GM21576 (cell line): Measurements from ENCODE around the gene RBBP8.

ENCODE experiments used
- ATAC-seq: cut with Tn5 transposase; IDR thresholded peaks from one replicate; pipeline ENCODE4 v1.9.1; 2021; ENCODE audit warnings: mild to moderate bottlenecking, moderate library complexity; ENCODE audit not compliant: unreplicated experiment

RBBP8 gene

GRCh38 chr18:23059541-23060465 is 126.7 kb downstream of the RBBP8 start:
- ATAC-seq = no peak

- ATAC-seq = no peak
Observed at GRCh38 chr18:23062011-23062410, 128.9 kb downstream of the RBBP8 start.

- no peak for ATAC-seq
Observed at GRCh38 chr18:23063502-23063901, 130.4 kb downstream of the RBBP8 start.

DNA sequence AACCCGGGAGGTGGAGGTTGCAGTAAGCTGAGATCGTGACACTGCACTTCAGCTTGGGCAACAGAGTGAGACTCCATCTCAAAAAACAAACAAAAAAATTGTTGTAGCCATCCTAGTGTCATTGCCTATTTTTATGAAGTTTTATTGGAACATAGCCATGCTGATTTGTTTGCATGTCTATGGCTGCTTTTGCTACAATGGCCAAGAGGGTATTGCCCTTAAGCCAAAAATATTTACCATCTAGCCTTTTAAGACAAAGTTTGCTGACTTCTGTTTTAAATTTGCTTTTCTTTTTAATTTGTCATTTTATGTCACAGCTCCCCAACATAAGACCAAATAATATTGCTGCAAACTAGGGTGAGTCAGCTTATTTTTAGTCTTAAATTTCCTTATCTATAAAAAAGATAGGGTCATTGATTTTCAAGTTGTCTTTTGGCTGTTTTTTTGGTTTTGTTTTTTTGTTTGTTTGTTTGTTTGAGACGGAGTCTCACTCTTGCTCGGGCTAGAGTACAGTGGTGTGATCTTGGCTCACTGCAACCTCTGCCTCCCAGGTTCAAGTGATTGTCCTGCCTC is 132.2 kb downstream of the RBBP8 start:
- no peak for ATAC-seq

GRCh38 chr18:23066060-23066459 is 132.9 kb downstream of the RBBP8 start:
- no peak for ATAC-seq

GRCh38 chr18:23066504-23067039 is 133.4 kb downstream of the RBBP8 start:
- ATAC-seq = no peak

- ATAC-seq = no peak
Observed at GRCh38 chr18:23067236-23067635, 134.1 kb downstream of the RBBP8 start.

DNA sequence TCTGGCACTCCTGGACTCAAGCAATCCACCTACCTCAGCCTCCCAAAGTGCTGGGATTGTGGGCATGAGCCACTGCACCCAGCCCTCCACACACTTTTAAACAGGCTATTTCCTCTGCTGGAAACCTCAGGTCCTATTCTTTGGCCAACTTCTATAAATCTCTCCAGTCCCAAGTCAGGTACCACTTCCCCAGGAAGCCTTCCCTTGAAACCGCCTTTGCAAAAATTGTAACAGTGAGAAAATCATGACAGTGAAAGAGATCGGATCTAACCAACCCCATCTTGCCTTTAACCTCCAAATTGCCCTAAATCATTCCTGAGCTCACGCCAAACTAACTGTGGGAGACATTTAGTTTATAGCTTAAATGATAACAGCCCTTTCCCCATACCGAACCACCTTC is 134.9 kb downstream of the RBBP8 start:
- ATAC-seq = no peak

- ATAC-seq = no peak
Observed at GRCh38 chr18:23068570-23069310, 135.6 kb downstream of the RBBP8 start.

GRCh38 chr18:23069481-23069880 is 136.4 kb downstream of the RBBP8 start:
- no peak for ATAC-seq

DNA sequence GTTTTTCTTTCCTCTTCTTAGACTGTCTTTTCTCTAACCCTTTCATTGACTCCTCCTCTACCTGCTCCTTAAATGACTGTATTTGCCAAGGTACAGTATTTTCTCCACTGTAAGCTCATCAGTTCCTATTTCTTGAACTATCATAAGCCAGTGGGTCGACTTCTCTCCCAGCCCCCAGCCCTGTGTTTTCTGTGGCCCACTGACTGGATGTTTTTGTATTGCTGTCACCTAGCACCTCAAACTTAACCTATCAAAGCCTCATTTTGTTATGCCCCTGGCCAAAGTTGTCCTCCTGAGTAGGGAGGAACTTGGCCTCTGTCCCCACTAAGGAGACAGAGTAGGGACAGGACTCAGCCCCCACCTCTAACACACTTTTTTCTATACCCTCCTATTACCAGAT is 136.8 kb downstream of the RBBP8 start:
- no peak for ATAC-seq

- peak; percentile 94 for ATAC-seq
Observed at GRCh38 chr18:23071285-23071684, 138.2 kb downstream of the RBBP8 start.

DNA sequence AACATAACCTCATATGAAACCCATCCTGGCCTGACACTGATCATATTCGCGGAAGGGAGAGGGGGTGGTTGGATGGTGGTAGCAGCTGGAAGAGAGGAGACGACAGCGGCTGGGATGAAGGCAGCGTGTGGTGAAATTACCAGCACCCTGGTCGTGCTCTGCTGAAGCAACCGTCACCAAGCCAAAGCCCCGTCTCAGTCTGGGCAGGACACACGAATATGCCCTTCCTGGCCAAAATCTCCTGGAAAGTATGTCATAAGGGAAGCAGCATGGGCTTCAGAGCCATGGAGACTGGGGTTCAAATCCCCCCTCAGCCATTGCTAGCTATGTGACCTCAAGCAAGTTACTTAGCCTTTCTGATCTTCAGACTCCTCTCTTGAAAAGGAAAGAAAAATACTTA is 139.0 kb downstream of the RBBP8 start:
- no peak for ATAC-seq

DNA sequence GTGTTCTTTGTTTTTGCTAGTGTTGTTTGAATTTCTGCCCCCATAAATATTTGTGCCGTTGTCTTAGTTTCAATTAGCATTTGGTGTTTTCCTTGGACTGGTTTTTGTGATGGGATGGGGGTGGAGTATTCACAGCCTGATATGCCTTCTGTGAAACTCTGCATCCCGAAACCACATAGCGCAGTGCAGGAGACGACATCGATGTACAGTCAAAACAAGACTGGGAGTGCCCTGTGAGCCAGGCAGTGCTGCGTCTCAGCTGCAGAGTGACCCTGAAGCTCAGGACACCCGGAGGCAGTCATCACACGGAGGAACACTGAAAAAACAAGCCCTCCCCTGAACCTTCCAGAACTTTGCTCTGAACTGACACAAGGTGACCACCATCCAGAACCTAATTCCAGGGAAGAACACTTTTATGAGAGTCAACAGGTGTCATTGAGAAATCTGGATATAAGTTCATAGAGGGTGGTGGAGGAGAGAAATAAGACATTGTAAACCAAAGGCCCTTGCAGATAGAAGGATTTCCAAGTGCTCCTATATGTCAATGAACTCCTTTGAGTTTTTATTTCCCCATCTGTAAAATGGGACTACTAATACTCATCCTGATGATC is 141.0 kb downstream of the RBBP8 start:
- no peak for ATAC-seq
